HG02798 (cell line): ENCODE results near the gene FIS1.
A peak's percentile ranks its signal among the peaks of the same experiment; 100 is the strongest.
"Not testable (repeated sequence)": the region's sequence is repeated elsewhere in the genome, so short reads cannot be mapped to it uniquely, and the experiment has no call there.

Experiments
- ATAC-seq: cut with Tn5 transposase; IDR thresholded peaks from one replicate; pipeline ENCODE4 v1.9.1; 2021; ENCODE audit warnings: mild to moderate bottlenecking; ENCODE audit not compliant: unreplicated experiment, poor library complexity

The FIS1 gene

DNA sequence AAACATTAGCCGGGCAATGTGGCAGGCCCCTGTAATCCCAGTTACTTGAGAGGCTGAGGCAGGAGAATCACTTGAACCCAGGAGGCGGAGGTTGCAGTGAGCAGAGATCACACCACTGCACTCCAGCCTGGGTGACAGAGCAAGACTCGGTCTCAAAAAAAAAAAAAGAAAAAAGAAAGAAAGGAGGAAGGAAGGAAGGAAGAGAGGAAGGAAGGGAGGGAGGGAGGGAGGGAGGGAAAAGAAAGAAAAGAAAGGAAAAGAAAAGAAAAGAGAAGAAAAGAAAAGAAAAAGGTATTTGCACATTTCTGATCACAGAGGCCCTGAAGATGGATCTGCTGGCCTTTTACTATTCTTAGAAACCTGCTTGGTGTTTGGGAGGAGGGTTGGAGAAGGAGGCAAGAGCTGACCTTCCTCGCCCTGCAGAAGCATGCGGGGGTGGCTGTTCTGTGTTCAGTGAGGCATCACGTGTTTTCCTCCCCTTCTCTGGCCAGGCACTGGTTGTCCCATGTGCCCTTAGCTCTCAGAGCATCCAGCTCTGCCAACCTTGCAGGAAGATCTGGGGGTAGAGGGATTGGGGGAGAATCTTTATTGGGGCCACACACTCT lies 19.3 kb upstream of the FIS1 start:
- not testable (repeated sequence) for ATAC-seq

GRCh38 chr7:101258243-101258731 lies 13.4 kb upstream of the FIS1 start:
- ATAC-seq, result no peak

- ATAC-seq, result no peak
These were observed 10.9 kb upstream of the FIS1 start for GRCh38 chr7:101255796-101256195.

GRCh38 chr7:101253199-101253598 lies 8.3 kb upstream of the FIS1 start:
- ATAC-seq, result not testable (repeated sequence)

- peak; percentile 99 for ATAC-seq
These were observed 7.2 kb upstream of the FIS1 start for GRCh38 chr7:101251871-101252659.

DNA sequence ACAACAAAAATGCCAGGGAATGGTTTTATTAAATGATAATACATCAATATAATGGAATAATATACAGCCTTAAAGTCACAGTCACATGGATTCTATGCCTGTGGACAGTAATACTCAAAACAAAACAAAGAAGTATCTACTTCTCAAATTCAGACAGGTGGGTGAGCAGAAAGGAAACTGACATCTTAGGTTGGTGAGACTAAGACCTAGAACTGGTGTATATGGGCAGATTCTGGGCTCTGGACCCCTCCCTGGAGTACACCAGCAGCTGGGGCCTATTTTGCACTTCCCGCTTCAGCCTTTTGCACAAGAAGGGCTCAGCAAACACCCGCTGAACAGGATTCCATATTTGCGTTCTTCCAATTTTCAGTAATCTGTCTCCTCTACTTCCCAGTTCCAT lies 5.4 kb upstream of the FIS1 start:
- ATAC-seq, result no peak

DNA sequence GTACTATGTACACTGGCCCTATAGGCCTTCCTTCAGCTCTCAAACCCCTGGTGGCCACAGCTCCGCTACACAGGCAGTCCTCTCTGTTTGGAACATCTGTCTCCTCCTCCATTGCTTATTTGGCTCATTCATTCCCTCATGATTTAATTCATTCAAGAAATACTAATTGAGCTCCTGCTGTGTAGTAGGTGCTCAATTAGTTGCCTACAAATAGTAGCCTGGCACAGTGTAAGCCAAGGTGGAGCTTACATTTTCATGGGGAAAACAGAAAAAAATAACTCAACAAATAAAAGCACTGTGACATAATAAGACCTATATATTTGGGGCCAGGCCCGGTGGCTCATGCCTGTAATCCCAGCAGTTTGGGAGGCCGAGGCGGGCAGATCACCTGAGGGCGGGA lies 3.4 kb upstream of the FIS1 start:
- ATAC-seq, result no peak

DNA sequence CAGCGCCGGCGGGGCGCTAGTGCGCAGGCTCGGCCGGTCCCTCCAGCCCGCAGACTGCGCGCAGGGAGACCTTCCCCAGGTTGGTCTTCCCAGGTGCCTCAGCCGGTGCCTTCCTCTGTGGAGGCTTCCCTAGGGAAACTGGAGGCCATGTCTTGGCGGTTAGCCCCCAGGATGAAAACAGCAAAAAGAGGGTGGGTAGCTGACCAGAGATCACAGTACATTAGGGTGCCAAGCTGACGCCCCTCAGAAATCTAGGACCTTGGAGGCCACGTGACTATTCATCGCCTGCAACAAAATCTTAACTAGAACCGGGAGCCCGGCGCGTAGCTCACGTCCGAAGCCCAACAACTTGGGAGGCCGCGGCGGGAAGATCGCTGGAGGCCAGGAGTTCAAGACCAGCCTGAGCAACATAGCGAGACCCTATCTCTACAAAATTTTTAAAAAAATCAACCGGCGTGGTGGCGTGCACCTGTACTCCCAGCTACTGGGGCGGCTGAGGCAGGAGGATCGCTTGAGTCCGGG lies 327 bp upstream of the FIS1 start:
- no peak for ATAC-seq

DNA sequence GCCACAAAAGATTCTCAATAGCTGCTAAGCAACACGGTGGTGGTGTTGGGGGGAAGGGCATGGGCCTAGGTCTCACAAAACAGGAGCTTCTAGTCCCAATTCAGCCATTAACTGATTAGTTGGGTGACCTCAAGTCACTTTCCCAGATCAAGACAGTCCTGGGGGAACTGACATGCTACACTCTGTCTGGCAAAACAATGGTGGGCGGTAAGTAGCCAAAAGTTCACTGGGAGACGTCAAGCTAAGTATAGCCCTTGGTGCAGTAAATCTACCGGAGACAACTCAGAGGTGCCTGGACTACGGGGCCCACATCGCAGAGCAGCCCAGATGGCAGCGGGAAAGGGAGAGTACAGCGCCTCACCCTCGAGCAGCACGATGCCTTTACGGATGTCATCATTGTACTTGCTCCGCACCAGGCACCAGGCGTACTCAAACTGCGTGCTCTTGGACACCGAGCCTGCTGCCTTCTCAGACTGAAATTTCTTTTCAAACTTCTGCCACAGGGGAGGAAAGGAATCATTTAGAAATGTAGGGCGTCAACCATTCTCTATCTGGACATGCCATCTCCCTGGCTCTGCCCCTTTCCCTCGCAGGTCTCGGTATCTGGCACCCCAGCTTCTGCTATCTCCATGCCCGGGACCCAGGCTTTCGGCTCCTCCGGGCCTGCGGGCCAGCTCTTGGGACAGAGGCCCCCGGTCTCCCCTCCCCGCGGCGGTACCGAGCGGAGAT lies 1.1 kb downstream of the FIS1 start:
- no peak for ATAC-seq

DNA sequence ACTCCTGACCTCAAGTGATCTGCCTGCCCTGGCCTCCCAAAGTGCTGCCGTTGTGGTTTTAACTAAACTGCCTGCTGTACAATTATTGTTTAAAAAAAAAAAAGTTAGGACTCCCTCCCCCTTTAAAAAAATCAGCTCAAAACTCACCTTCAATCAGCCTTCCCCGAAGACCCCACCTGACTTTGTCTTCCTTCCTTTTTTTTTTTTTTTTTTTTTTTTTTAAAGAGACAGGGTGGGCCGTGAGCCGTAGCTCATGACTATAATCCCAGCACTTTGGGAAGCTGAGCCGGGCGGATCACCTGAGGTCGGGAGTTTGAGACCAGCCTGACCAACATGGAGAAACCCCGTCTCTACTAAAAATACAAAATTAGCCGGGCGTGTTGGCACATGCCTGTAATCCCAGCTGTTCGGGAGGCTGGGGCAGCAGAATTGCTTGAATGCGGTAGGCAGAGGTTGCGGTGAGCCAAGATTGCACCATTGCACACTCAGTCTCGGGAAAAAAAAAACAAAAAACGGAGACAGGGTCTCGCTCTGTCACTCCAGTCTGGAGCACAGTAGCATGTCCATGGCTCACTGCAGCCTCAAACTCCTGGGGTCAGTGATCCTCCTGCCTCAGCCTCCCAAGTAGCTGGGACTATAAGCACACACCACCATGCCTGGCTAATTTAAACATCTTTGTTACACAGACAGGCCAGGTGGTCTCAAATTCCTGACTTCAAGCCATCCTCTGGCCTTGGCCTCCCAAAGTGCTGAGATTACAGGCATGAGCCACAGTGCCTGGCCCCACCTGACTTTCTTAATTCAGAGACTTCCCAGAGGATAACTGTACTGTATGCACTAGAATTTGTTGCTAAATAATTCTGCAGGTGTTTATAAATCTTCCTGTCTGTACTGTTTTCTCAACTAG lies 3.2 kb downstream of the FIS1 start:
- ATAC-seq, result no peak

GRCh38 chr7:101241015-101241363 lies 3.9 kb downstream of the FIS1 start:
- ATAC-seq, result no peak

DNA sequence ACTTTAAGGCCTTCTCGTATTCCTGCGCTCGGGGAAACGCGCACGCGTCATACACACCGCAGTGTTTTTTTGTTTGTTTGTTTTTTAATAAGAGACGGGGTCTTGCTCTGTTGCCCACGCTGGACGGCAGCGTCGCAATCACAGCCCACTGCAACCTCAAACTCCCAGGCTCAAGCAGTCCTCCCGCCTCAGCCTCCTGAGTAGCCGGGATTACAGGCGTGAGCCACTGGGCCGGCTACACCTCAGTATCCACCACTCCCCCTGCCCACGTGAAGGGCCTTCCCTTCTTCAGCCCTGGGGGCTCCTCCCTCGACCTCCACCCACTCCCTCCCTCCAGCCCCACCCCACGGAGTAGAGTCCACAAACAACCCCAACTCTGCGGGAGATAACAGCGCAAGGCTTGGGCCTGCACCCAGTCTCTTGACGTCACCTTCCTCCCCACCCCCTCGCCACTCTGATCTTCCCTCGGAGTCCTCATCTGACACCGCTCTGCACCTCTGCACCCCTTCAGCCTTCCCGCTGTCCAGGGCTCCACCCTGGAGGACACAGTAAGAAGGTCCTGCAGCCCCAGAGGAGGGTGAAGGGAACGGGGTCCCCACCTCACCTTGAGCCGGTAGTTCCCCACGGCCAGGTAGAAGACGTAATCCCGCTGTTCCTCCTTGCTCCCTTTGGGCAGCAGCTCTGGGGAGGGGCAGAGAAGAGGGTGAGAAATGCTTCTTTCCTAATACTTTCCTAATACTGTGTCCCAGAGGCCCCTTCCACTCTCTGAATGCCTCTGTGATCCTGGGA lies 4.5 kb downstream of the FIS1 start:
- ATAC-seq, result no peak

DNA sequence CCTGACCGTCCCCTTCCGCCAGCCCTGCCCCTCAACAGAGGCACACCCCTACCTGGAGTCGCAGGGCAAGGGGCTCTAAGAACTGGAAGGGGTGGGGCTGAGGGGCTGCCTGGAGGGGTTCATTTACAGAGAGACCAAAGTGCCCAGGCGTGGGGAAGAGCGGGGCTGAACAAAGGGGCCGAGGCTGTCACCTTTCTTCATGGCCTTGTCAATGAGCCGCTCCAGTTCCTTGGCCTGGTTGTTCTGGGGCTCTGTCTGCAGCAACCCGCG lies 5.0 kb downstream of the FIS1 start:
- ATAC-seq, result no peak

- no peak for ATAC-seq
These were observed 5.5 kb downstream of the FIS1 start for GRCh38 chr7:101239191-101239950.

DNA sequence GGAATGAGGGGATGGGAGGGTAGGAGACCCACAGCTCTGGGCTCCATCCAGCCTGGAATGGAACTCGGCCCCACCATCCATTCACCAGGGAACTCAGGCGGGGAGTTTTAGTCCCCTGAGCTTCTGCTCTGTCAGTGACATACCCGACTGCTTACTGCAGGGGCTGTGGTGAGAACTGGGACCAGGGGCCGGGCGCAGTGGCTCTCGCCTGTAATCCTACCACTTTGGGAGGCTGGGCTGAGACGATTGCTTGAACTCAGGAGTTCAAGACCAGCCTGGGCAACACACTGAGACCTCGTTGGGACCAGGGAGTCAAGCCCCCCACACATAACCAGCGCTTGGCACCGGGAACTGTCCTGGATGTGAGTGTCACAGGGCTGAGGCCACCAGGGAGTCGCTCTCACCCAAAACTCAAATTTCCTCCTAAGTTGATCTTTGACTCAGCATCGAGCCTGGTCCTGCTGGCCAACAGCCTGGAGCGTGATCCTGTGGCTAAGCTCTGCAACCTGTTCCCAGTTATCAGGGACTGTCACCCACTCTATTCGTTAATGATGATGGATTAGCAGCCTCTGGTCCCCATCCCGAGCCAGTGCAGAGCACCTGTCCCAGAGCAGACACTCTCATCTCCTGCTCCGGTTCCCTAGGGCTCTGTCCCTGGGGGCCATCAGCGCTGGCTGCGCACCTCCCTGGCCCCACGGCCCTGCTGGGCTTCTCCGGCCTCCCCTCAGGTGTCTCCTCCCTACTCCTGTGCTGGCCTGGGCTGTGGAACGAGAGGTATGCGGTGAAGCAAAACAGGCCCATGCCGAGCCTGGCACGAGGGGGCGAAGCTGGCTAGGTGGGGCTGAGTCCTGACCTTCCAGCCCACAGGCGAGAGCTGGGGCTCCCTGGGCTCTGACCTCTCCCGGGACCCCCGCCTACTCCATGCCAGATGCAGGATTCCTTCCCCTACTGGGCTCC lies 6.4 kb downstream of the FIS1 start:
- ATAC-seq, result no peak

GRCh38 chr7:101237206-101238067 lies 7.4 kb downstream of the FIS1 start, which contains the start of gene CLDN15:
TSS of gene CLDN15 (minus strand) at chr7:101237802. CDS start at chr7:101237581, 221 bp downstream.
- no peak for ATAC-seq
